Kidney epithelial cell (primary cell): ENCODE data around the gene ZBTB40. TPM values are rescaled to one million over a fixed set of nuclear protein-coding genes. Genes with fewer than 3 reads are reported as not detected.

Experiments used
- DNase-seq: peaks from one replicate; pipeline ENCODE4 v3.0.0-alpha.2; 2010; ENCODE audit warnings: low read depth
- H3K27me3 ChIP-seq: 2 replicates; pipeline ENCODE4 v1.6.0; 2011; ENCODE audit warnings: low read length; ENCODE audit not compliant: control insufficient read depth, insufficient read depth
- H3K36me3 ChIP-seq: 2 replicates; pipeline ENCODE4 v1.5.1; 2011; ENCODE audit warnings: low read length; ENCODE audit not compliant: control insufficient read depth, insufficient read depth
- H3K4me3 ChIP-seq: 2 replicates; pipeline ENCODE4 v1.5.1; 2011; ENCODE audit warnings: low read depth, mild to moderate bottlenecking, control low read depth, low read length
- total RNA-seq: library from RNA; depleted of rRNA; stranded (reverse); fragments of >200 nt; gene quantifications from 2 replicates; pipeline ENCODE4 v1.2.3, GENCODE V29; 2015
- TF ChIP-seq, protein P1 (sequence below): IDR thresholded peaks from 2 replicates; pipeline ENCODE4 v1.5.1; 2011; ENCODE audit warnings: mild to moderate bottlenecking, moderate library complexity, low read length, control low read depth, inconsistent platforms; ENCODE audit not compliant: insufficient read depth, poor library complexity, severe bottlenecking

The ZBTB40 gene
- total RNA-seq, 1 donor from 2014 or later, result 16.3 TPM

GRCh38 chr1:22454476-22455056 is 2.9 kb downstream of the ZBTB40 start:
- Histone ChIP-seq H3K4me3 (no peak overlapping the region), H3K27me3 (no peaks in the 10 kb centered on the region), H3K36me3 (no peaks in the 10 kb centered on the region)
- TF ChIP-seq, protein P1, sequence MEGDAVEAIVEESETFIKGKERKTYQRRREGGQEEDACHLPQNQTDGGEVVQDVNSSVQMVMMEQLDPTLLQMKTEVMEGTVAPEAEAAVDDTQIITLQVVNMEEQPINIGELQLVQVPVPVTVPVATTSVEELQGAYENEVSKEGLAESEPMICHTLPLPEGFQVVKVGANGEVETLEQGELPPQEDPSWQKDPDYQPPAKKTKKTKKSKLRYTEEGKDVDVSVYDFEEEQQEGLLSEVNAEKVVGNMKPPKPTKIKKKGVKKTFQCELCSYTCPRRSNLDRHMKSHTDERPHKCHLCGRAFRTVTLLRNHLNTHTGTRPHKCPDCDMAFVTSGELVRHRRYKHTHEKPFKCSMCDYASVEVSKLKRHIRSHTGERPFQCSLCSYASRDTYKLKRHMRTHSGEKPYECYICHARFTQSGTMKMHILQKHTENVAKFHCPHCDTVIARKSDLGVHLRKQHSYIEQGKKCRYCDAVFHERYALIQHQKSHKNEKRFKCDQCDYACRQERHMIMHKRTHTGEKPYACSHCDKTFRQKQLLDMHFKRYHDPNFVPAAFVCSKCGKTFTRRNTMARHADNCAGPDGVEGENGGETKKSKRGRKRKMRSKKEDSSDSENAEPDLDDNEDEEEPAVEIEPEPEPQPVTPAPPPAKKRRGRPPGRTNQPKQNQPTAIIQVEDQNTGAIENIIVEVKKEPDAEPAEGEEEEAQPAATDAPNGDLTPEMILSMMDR, result no peak
- DNase-seq, result no peak

DNA sequence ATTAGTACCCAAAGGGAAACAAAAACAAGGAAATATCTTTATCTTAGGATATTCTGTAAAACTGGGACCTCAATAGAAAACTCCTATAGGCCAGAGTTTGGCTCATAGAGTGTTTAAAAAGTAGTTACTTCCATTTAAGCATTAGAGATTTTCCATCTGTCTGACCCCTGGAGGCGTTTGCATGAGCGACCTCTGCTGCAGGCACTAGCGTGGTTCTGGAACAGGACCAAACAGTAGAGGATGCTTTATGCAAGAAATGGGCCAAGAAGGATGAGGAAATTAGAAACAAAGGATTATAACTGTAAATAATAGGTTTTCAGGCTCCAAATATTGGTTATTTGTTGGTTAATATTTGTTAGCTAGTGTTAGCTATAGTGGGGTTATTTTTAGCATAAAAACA is 5.7 kb downstream of the ZBTB40 start:
- Histone ChIP-seq H3K4me3 (no peak overlapping the region), H3K36me3 (no peaks in the 10 kb centered on the region)
- TF ChIP-seq, protein P1, result no peak

GRCh38 chr1:22457836-22458235 is 6.2 kb downstream of the ZBTB40 start:
- H3K4me3 ChIP-seq, result no peak overlapping the region
- no peak for DNase-seq
- TF ChIP-seq, protein P1, result no peak
- no peaks in the 10 kb centered on the region for H3K27me3 ChIP-seq
- no peaks in the 10 kb centered on the region for H3K36me3 ChIP-seq

More for the DNA sequence above, 5.7 kb downstream of the ZBTB40 start:
- DNase-seq, result no peak
- no peaks in the 10 kb centered on the region for H3K27me3 ChIP-seq

DNA sequence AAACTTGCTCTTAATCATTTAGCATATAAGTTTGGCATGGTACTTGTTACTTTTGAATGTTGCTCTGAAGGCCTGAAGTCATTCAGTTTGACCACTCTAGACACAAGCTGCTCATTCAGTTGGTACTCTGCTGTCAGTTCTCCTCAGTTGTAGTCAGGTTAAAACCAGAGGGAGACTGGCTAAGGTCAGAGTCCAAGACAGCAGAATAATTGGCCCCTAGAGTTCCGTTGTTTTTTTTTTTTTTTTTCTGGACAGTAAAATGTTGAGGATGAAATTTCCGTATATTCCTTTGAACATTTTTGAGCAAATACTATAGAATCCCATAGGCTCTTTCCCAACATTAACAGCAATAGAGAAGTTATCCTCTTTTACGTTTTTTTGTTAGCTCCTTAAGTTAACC is 9.4 kb downstream of the ZBTB40 start:
- Histone ChIP-seq H3K4me3 (no peak overlapping the region), H3K27me3 (no peaks in the 10 kb centered on the region), H3K36me3 (no peaks in the 10 kb centered on the region)
- TF ChIP-seq, protein P1, result no peak
- DNase-seq, result no peak

- Histone ChIP-seq H3K4me3 (no peak overlapping the region), H3K36me3 (no peaks in the 10 kb centered on the region), H3K27me3 (no peaks in the 10 kb centered on the region)
- no peak for DNase-seq
- TF ChIP-seq, protein P1, result no peak
These were observed 10.3 kb downstream of the ZBTB40 start for GRCh38 chr1:22461678-22462527.
